GM23248 (cell line): Measurements from ENCODE around the gene IL36RN.

ENCODE experiments used
- EZH2 ChIP-seq: fragments of 200-600 bp; sonication (generic); IDR thresholded peaks from 2 replicates; pipeline ENCODE4 v1.6.1; 2018; ENCODE audit warnings: antibody characterized with exemption, mild to moderate bottlenecking; ENCODE audit not compliant: insufficient read depth, poor library complexity, severe bottlenecking
- EZH2phosphoT487 ChIP-seq: fragments of 200-600 bp; sonication (generic); IDR thresholded peaks from 2 replicates; pipeline ENCODE4 v1.6.1; 2018; ENCODE audit warnings: antibody characterized with exemption, moderate library complexity, mild to moderate bottlenecking, low read depth; ENCODE audit not compliant: insufficient read depth

DNA sequence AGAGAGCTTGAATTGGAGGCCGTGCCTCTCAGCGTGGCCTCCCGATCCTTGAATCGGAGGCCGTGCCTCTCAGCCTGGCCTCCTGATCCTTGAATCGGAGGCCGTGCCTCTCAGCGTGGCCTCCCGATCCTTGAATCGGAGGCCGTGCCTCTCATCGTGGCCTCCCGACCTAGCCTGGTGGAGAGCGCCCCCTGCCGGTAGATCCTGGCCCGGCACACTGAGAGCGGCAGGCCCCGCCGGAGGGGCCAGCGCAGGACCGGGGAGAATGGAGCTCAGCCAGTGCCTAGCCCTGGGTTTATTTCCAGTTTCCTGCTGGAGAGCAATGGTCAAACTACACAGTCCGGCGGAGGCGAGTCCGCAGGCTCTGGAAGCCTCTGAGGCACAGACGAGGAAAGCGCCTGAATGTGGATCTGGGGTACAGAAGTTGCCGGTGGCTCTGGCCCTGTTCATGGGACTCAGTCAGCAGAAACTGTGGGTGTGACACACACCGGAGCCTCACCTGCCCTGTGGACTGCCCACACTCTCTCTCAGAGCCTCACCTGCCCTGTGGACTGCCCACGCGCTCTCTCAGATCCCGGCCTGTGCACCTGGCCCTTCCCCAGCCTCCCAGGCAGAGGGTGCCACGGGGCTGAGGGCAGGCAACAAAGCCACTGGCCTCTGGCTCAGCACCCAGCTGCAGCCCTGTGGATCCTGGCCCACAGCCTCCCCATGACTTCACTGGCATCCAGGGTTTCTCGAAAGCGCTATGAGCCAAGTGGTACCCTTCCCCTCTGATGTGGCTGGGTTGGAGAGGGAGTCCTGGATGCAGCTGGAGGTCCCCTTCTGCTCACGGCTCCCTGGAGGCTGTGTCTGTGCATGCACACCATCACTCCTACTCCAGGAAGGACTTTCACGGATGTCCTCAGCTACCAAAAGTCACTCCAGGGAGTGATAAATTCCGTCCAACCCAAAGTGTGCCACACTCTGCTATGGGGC is 7.8 kb upstream of the IL36RN start:
- no peak for TF ChIP-seq EZH2phosphoT487
- no peak for TF ChIP-seq EZH2
